T-helper 1 cell treated with Interleukin-12 subunit alpha and Interleukin-12 subunit beta and Interleukin-4 antibody, amounts not matched to agents 30 μg/mL and 1 μg/mL, for 36 hours (primary cell): ENCODE measurements around the gene SYNE4.
"Not testable (repeated sequence)": the region's sequence is repeated elsewhere in the genome, so short reads cannot be mapped to it uniquely, and the experiment has no call there.

ENCODE experiments used
- H3K27ac Mint-ChIP-seq: one replicate; pipeline ENCODE4 v1.8.0; 2021; ENCODE audit warnings: mild to moderate bottlenecking, mixed read lengths
- H3K27me3 Mint-ChIP-seq: one replicate; pipeline ENCODE4 v1.8.0; 2021; ENCODE audit warnings: low read depth, mixed read lengths
- H3K36me3 Mint-ChIP-seq: one replicate; pipeline ENCODE4 v1.8.0; 2021; ENCODE audit warnings: low read depth, mixed read lengths
- H3K4me1 Mint-ChIP-seq: one replicate; pipeline ENCODE4 v1.8.0; 2021; ENCODE audit warnings: low read depth, mixed read lengths
- H3K4me3 Mint-ChIP-seq: one replicate; pipeline ENCODE4 v1.8.0; 2021; ENCODE audit warnings: mild to moderate bottlenecking, moderate library complexity, mixed read lengths
- H3K9me3 Mint-ChIP-seq: one replicate; pipeline ENCODE4 v1.8.0; 2021; ENCODE audit warnings: mixed read lengths

SYNE4 gene

GRCh38 chr19:35959968-35960320, 48.7 kb downstream of the SYNE4 start:
- no peak overlapping the region for H3K4me3 Mint-ChIP-seq
- peaks cover 5% of the 10 kb centered on the region for H3K9me3 Mint-ChIP-seq
- H3K27me3 Mint-ChIP-seq = peaks cover 17% of the 10 kb centered on the region
- peaks cover 16% of the 10 kb centered on the region for H3K4me1 Mint-ChIP-seq
- no peak overlapping the region for H3K27ac Mint-ChIP-seq
- H3K36me3 Mint-ChIP-seq = peaks cover 3% of the 10 kb centered on the region

- peaks cover 17% of the 10 kb centered on the region for H3K27me3 Mint-ChIP-seq
- H3K9me3 Mint-ChIP-seq = peaks cover 5% of the 10 kb centered on the region
- H3K27ac Mint-ChIP-seq = no peak overlapping the region
- peak overlapping the region; percentile 25 for H3K4me3 Mint-ChIP-seq
- H3K4me1 Mint-ChIP-seq = peaks cover 17% of the 10 kb centered on the region
- H3K36me3 Mint-ChIP-seq = peaks cover 3% of the 10 kb centered on the region
These were observed 49.3 kb downstream of the SYNE4 start for GRCh38 chr19:35959040-35959967.

- peak overlapping the region; percentile 76 for H3K4me3 Mint-ChIP-seq
- peaks cover 3% of the 10 kb centered on the region for H3K36me3 Mint-ChIP-seq
- H3K27ac Mint-ChIP-seq = peak overlapping the region; percentile 65
- peaks cover 22% of the 10 kb centered on the region for H3K4me1 Mint-ChIP-seq
- H3K27me3 Mint-ChIP-seq = peaks cover 17% of the 10 kb centered on the region
- H3K9me3 Mint-ChIP-seq = peaks cover 5% of the 10 kb centered on the region
These were observed 50.0 kb downstream of the SYNE4 start for GRCh38 chr19:35958660-35959039.

GRCh38 chr19:35957411-35957810, 51.2 kb downstream of the SYNE4 start:
- H3K4me1 Mint-ChIP-seq = peaks cover 30% of the 10 kb centered on the region

DNA sequence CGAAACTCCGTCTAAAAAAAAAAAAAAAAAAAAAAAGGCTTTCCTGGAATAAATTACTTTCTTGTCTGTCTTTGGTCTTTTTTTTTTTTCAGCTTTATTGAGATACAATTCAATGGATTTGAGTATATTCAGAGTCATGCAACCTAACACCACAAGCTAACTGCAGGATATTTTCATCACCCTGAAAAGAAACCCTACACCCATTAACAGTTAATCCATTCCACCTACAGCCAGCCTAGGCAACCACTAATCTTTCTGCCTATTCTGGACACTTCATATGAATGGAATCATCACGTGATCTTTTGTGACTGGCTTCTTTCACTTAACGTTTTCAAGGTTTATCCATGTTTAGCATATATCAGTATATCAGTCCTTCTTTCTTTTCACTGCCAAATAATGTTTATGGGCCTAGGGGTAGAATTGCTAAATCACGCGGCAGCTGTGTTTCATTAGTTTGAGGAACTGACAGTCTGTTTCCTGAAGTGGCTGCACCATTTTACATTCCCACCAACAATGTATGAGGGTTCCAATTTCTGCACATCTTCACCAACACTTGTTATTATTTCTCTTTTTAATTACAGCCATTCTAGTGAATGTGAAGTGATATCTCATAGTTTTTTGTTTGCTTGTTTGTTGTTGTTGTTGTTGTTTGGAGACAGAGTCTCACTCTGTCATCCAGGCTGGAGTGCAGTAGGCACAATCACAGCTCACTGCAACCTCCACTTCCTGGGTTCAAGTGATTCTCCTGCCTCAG, 52.6 kb downstream of the SYNE4 start:
- no peak overlapping the region for H3K27ac Mint-ChIP-seq
- peaks cover 13% of the 10 kb centered on the region for H3K27me3 Mint-ChIP-seq
- no peak overlapping the region for H3K4me3 Mint-ChIP-seq
- peaks cover 5% of the 10 kb centered on the region for H3K9me3 Mint-ChIP-seq
- H3K4me1 Mint-ChIP-seq = peaks cover 32% of the 10 kb centered on the region
- peaks cover 3% of the 10 kb centered on the region for H3K36me3 Mint-ChIP-seq

More at GRCh38 chr19:35957411-35957810, 51.2 kb downstream of the SYNE4 start:
- H3K4me3 Mint-ChIP-seq, H3K9me3 Mint-ChIP-seq, H3K36me3 Mint-ChIP-seq: not testable (repeated sequence)
- Mint-ChIP-seq H3K27ac (peak overlapping the region; percentile 23), H3K27me3 (peaks cover 17% of the 10 kb centered on the region)
